ENCODE data around the gene FBXO27. TPM values are rescaled to one million over a fixed set of nuclear protein-coding genes. Genes with fewer than 3 reads are reported as not detected.
A peak's percentile ranks its signal among the peaks of the same experiment; 100 is the strongest.

FBXO27 gene
- total and polyA plus RNA-seq, 2 of the 4 experiments (the other 2 are of a cell fraction), result 0.18 to 0.50 TPM

- no peak overlapping the region for H3K4me3 ChIP-seq (ENCODE audit: insufficient read depth, low read depth, low read length)
- H3K9me1 ChIP-seq (ENCODE audit: insufficient read depth, low read length), result peaks cover 4% of the 10 kb centered on the region
- H2BK20ac ChIP-seq (ENCODE audit: low read depth, low read length), result peak overlapping the region; percentile 80
- no peaks in the 10 kb centered on the region for H4K20me1 ChIP-seq (ENCODE audit: insufficient read depth, low read length)
- DNase-seq (peak; percentile 97), ATAC-seq (ENCODE audit: low read depth) (peak; percentile 91)
- CTCF ChIA-PET, result interaction anchor here (1.8 kb wide), 1 partner anchor 27 kb away, joined by 6 read pairs; no protein-coding TSS in a partner anchor
- H4K91ac ChIP-seq (ENCODE audit: insufficient read depth, low read depth, low read length), result peak overlapping the region; percentile 50
- peak overlapping the region in 1 of 2 experiments; percentile 18; a peak in 2 of 4 replicates for H4K8ac ChIP-seq (ENCODE audit: low read depth in 2 of 2, low read length in 2 of 2)
- peak overlapping the region; percentile 72 for H2BK5ac ChIP-seq (ENCODE audit: low read depth, low read length, poor library complexity, severe bottlenecking)
- H3K9ac ChIP-seq (ENCODE audit: low read depth, low read length), result no peak overlapping the region
- dilution Hi-C loops (cut with HindIII; ENCODE audit: low sequenced_read_pairs, unreplicated experiment) (no loop called here), in situ Hi-C loops (cut with MboI; ENCODE audit: low sequenced_read_pairs) (no loop called here), intact Hi-C loops (cut with micrococcal nuclease) (no loop called here)
- H3K4me2 ChIP-seq (ENCODE audit: low read depth, low read length), result peak overlapping the region; percentile 21; the same call in 1 of the 2 replicates
- H3K36me3 ChIP-seq (ENCODE audit: control insufficient read depth, insufficient read depth, low read length), result no peaks in the 10 kb centered on the region
- peak overlapping the region; percentile 16; the same call in 1 of the 2 replicates for H3K4ac ChIP-seq (ENCODE audit: low read depth, low read length)
- H2AK9ac ChIP-seq (replicated peaks; ENCODE audit: low read depth, low read length, poor library complexity), result peak overlapping the region; percentile 2
- peak overlapping the region; percentile 60 for H2AFZ ChIP-seq (replicated peaks; ENCODE audit: low read length, poor library complexity)
- peaks cover 3% of the 10 kb centered on the region for H3K4me1 ChIP-seq (ENCODE audit: control insufficient read depth, insufficient read depth, low read length)
- no peak overlapping the region for H3K14ac ChIP-seq (replicated peaks; ENCODE audit: low read depth, low read length)
- POLR2A ChIA-PET (ENCODE audit: unreplicated experiment), result no interaction called here
- peak overlapping the region; percentile 48; the same call in 1 of the 2 replicates for H3K23ac ChIP-seq (ENCODE audit: low read depth, low read length)
- no peaks in the 10 kb centered on the region for H3K9me3 ChIP-seq (ENCODE audit: control insufficient read depth, insufficient read depth, low read length)
- H2BK120ac ChIP-seq (ENCODE audit: low read depth, low read length), result peak overlapping the region; percentile 56
- peak overlapping the region; percentile 9; the same call in 1 of the 2 replicates for H4K5ac ChIP-seq (ENCODE audit: low read depth, low read length)
- peak overlapping the region; percentile 25; the same call in 1 of the 3 replicates for H2BK15ac ChIP-seq (ENCODE audit: low read depth, low read length)
- H3K56ac ChIP-seq (ENCODE audit: extremely low read depth, insufficient read depth, low read length), result 0 out of 2 replicates have a peak overlapping the region, but pooled peaks have one; percentile 42
- peak overlapping the region; percentile 18; the same call in 1 of the 2 replicates for H3K18ac ChIP-seq (ENCODE audit: low read depth, low read length)
- H2AK5ac ChIP-seq (ENCODE audit: low read depth, low read length), result peak overlapping the region; percentile 18
- H3K27me3 ChIP-seq (ENCODE audit: control insufficient read depth, insufficient read depth, low read length), result peaks cover 15% of the 10 kb centered on the region
- WGBS, 2 experiments (ENCODE audit: extremely low coverage in 2 of 2, insufficient read length in 1 of 2), result 0 to 100% methylated on average over 1 of the region's 7 CpGs
- H3K79me1 ChIP-seq (ENCODE audit: low read depth in 1 of 2, low read length in 2 of 2), result no peaks in the 10 kb centered on the region
- no TSS peak for BruUV-seq (replicated peaks)
- peak overlapping the region; percentile 39 for H3K27ac ChIP-seq (ENCODE audit: insufficient read depth, low read length)
- TF ChIP-seq CEBPB (IDR thresholded peaks at IDR 0.05; ENCODE audit: low read depth, low read length) (no peak; the same call in 1 of the 2 replicates), SMC3 (IDR thresholded peaks at IDR 0.05; ENCODE audit: low read depth, low read length) (no peak), RAD21 (IDR thresholded peaks at IDR 0.05; ENCODE audit: low read length) (no peak), RCOR1 (IDR thresholded peaks at IDR 0.05; ENCODE audit: insufficient replicate concordance, low read length) (peak; percentile 99), BHLHE40 (IDR thresholded peaks at IDR 0.05; ENCODE audit: low read depth, low read length) (peak; percentile 55), POLR2A (IDR thresholded peaks at IDR 0.05; ENCODE audit: low read depth, low read length) (no peak), MXI1 (IDR thresholded peaks at IDR 0.05; ENCODE audit: borderline replicate concordance, low read depth, low read length) (no peak), MAZ (IDR thresholded peaks at IDR 0.05; ENCODE audit: borderline replicate concordance, low read depth, low read length) (0 out of 2 replicates have a peak, but pooled peaks have one; percentile 6), CHD1 (IDR thresholded peaks at IDR 0.05; ENCODE audit: low read depth, low read length) (no peak), NFE2L2 (IDR thresholded peaks at IDR 0.05; ENCODE audit: low read depth, low read length) (peak; percentile 80; the same call in 1 of the 2 replicates), RFX5 (IDR thresholded peaks at IDR 0.05; ENCODE audit: low read depth, low read length) (no peak)
- TF ChIP-seq, protein P1, sequence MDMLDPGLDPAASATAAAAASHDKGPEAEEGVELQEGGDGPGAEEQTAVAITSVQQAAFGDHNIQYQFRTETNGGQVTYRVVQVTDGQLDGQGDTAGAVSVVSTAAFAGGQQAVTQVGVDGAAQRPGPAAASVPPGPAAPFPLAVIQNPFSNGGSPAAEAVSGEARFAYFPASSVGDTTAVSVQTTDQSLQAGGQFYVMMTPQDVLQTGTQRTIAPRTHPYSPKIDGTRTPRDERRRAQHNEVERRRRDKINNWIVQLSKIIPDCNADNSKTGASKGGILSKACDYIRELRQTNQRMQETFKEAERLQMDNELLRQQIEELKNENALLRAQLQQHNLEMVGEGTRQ (IDR thresholded peaks at IDR 0.05; ENCODE audit: low read depth, low read length), result no peak
- TF ChIP-seq, protein P2, sequence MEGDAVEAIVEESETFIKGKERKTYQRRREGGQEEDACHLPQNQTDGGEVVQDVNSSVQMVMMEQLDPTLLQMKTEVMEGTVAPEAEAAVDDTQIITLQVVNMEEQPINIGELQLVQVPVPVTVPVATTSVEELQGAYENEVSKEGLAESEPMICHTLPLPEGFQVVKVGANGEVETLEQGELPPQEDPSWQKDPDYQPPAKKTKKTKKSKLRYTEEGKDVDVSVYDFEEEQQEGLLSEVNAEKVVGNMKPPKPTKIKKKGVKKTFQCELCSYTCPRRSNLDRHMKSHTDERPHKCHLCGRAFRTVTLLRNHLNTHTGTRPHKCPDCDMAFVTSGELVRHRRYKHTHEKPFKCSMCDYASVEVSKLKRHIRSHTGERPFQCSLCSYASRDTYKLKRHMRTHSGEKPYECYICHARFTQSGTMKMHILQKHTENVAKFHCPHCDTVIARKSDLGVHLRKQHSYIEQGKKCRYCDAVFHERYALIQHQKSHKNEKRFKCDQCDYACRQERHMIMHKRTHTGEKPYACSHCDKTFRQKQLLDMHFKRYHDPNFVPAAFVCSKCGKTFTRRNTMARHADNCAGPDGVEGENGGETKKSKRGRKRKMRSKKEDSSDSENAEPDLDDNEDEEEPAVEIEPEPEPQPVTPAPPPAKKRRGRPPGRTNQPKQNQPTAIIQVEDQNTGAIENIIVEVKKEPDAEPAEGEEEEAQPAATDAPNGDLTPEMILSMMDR (conservative IDR thresholded peaks at IDR 0.05; ENCODE audit: low read depth, low read length), result no peak
These were observed 46.3 kb upstream of the FBXO27 start for GRCh38 chr19:39078436-39079200.

All from IMR-90 (cell line).